Measurements from ENCODE around the gene ATF6. TPM values are rescaled to one million over a fixed set of nuclear protein-coding genes. Genes with fewer than 3 reads are reported as not detected.

Gene ATF6
- total and polyA plus RNA-seq, 9 of the 15 experiments (the other 6 are each of a cell fraction or from before 2014, with no cell fraction given): 11.7 to 32.4 (median 20.4) TPM

GRCh38 chr1:161997152-161997551 lies 231.0 kb downstream of the ATF6 start:
- DNase-seq (ENCODE audit: extremely low read depth in 1 of 4, low spot score in 3 of 4) (no peak), ATAC-seq (no peak), FAIRE-seq (no peak)
- H3K4me3 ChIP-seq: no peak overlapping the region
- no peak overlapping the region for H3K4me2 ChIP-seq (ENCODE audit: insufficient read depth, low read length)
- ChIA-PET CTCF (ENCODE audit: low intra/inter-chr PET ratio) (no interaction called here), POLR2A (interaction anchor here (1.0 kb wide), 1 partner anchor 26 kb away, joined by 3 read pairs; the partner anchor contains the start of gene OLFML2B)
- 0% methylated on average over 1 of the region's 1 CpG for WGBS (ENCODE audit: insufficient coverage, low coverage, missing lambda C conversion rate)
- no peak overlapping the region for H2AFZ ChIP-seq (ENCODE audit: low read depth, low read length)
- H3K9me3 ChIP-seq (replicated peaks; ENCODE audit: control insufficient read depth, insufficient read depth, low read depth, low read length): no peaks in the 10 kb centered on the region
- TF ChIP-seq MED1 (CRISPR knock-in tag; IDR thresholded peaks at IDR 0.05; ENCODE audit: borderline replicate concordance) (no peak), GMEB1 (CRISPR knock-in tag; IDR thresholded peaks at IDR 0.05) (no peak), CBX2 (IDR thresholded peaks at IDR 0.05; ENCODE audit: insufficient read depth, low read length, poor library complexity, severe bottlenecking) (no peak), RBM22 (IDR thresholded peaks at IDR 0.05; ENCODE audit: low read depth, low read length, poor library complexity, severe bottlenecking) (no peak), HNRNPH1 (optimal IDR thresholded peaks at IDR 0.05; ENCODE audit: low read depth, low read length) (no peak), ZNF79 (CRISPR knock-in tag; IDR thresholded peaks at IDR 0.05; ENCODE audit: low read depth) (no peak), FOXK1 (CRISPR knock-in tag; IDR thresholded peaks at IDR 0.05; ENCODE audit: borderline replicate concordance) (no peak), SNRNP70 (optimal IDR thresholded peaks at IDR 0.05; ENCODE audit: low read depth, low read length) (no peak), FOXK2 (conservative IDR thresholded peaks at IDR 0.05 in 1 of 2, IDR thresholded peaks at IDR 0.05 in 1 of 2; ENCODE audit: low read depth in 2 of 2) (no peak)
- in situ Hi-C loops (cut with MboI) (no loop called here), intact Hi-C loops (cut with micrococcal nuclease) (no loop called here)
- no peak overlapping the region for H3K27ac ChIP-seq (ENCODE audit: extremely low read depth, low read depth, low read length)
- peaks cover 0 to 2% of the 10 kb centered on the region in 2 experiments; a peak in 1 of 5 replicates for H3K4me1 ChIP-seq (replicated peaks in 1 of 2; ENCODE audit: control insufficient read depth in 2 of 2, insufficient read depth in 2 of 2, low read length in 2 of 2)
- no peak overlapping the region for H3K9ac ChIP-seq (ENCODE audit: insufficient read depth in 1 of 2, low read depth in 2 of 2, low read length in 2 of 2)
- H4K20me1 ChIP-seq (replicated peaks; ENCODE audit: control insufficient read depth, insufficient read depth, low read length): no peaks in the 10 kb centered on the region
- H3K9me1 ChIP-seq (ENCODE audit: control insufficient read depth, insufficient read depth, low read length): no peaks in the 10 kb centered on the region
- H3K79me2 ChIP-seq (ENCODE audit: control insufficient read depth, insufficient read depth, low read length): no peaks in the 10 kb centered on the region
- H3K36me3 ChIP-seq (ENCODE audit: control insufficient read depth, insufficient read depth, low read length): no peaks in the 10 kb centered on the region
- H3K27me3 ChIP-seq (ENCODE audit: control insufficient read depth in 2 of 2, insufficient read depth in 2 of 2, low read length in 2 of 2): peaks cover 40 to 71% of the 10 kb centered on the region in 2 experiments; a peak in 4 of 5 replicates
- BruUV-seq (replicated peaks): no TSS peak
